Measurements from ENCODE around the gene ECHDC3.

ECHDC3 gene

GRCh38 chr10:11757454-11757820 lies 15.3 kb downstream of the ECHDC3 start:
- DNase-seq (ENCODE audit: low read depth in 2 of 2): peak; percentile 90 to 95
- H3K4me3 ChIP-seq (replicated peaks in 1 of 2; ENCODE audit: low read depth in 2 of 2, low read length in 2 of 2): no peak overlapping the region
- no peak for TF ChIP-seq CTCF (IDR thresholded peaks at IDR 0.05; ENCODE audit: low read depth, low read length)

GRCh38 chr10:11757821-11758463 lies 15.8 kb downstream of the ECHDC3 start:
- peak; percentile 88 to 90 for DNase-seq (ENCODE audit: low read depth in 2 of 2)
- TF ChIP-seq CTCF (IDR thresholded peaks at IDR 0.05; ENCODE audit: low read depth, low read length): peak; percentile 97
- H3K4me3 ChIP-seq (replicated peaks in 1 of 2; ENCODE audit: low read depth in 2 of 2, low read length in 2 of 2): no peak overlapping the region

GRCh38 chr10:11758527-11759236 lies 16.5 kb downstream of the ECHDC3 start:
- no peak overlapping the region for H3K4me3 ChIP-seq (replicated peaks in 1 of 2; ENCODE audit: low read depth in 2 of 2, low read length in 2 of 2)
- no peak for TF ChIP-seq CTCF (IDR thresholded peaks at IDR 0.05; ENCODE audit: low read depth, low read length)
- no peak for DNase-seq (ENCODE audit: low read depth in 2 of 2)

- TF ChIP-seq CTCF (IDR thresholded peaks at IDR 0.05; ENCODE audit: low read depth, low read length): no peak
- no peak for DNase-seq (ENCODE audit: low read depth in 2 of 2)
- no peak overlapping the region for H3K4me3 ChIP-seq (replicated peaks in 1 of 2; ENCODE audit: low read depth in 2 of 2, low read length in 2 of 2)
These were observed 17.2 kb downstream of the ECHDC3 start for GRCh38 chr10:11759347-11759746.

- no peak for TF ChIP-seq CTCF (IDR thresholded peaks at IDR 0.05; ENCODE audit: low read depth, low read length)
- no peak overlapping the region for H3K4me3 ChIP-seq (replicated peaks in 1 of 2; ENCODE audit: low read depth in 2 of 2, low read length in 2 of 2)
- peak in 1 of 2 donors; percentile 12 for DNase-seq (ENCODE audit: low read depth in 2 of 2)
These were observed 18.0 kb downstream of the ECHDC3 start for GRCh38 chr10:11760151-11760550.

GRCh38 chr10:11760861-11761260 lies 18.7 kb downstream of the ECHDC3 start:
- TF ChIP-seq CTCF (IDR thresholded peaks at IDR 0.05; ENCODE audit: low read depth, low read length): no peak
- no peak overlapping the region for H3K4me3 ChIP-seq (replicated peaks in 1 of 2; ENCODE audit: low read depth in 2 of 2, low read length in 2 of 2)
- DNase-seq (ENCODE audit: low read depth in 2 of 2): no peak

Measured in cardiac fibroblast (primary cell).